Measurements from ENCODE around the gene ITGB3.

- TF ChIP-seq TAF1 (IDR thresholded peaks at IDR 0.05; ENCODE audit: borderline replicate concordance, insufficient read depth, low read length) = no peak
- no peak for TF ChIP-seq POLR2AphosphoS5 (IDR thresholded peaks at IDR 0.05; ENCODE audit: low read depth, low read length)
- TF ChIP-seq REST (IDR thresholded peaks at IDR 0.05; ENCODE audit: insufficient read depth in 1 of 2, low read depth in 2 of 2, low read length in 2 of 2) = no peak
- TF ChIP-seq SIN3A (IDR thresholded peaks at IDR 0.05; ENCODE audit: borderline replicate concordance, insufficient read depth, low read length) = no peak
These were observed 9.0 kb downstream of the ITGB3 start for GRCh38 chr17:47262586-47262985.
